Parathyroid adenoma (tissue), 2 donors: Measurements from ENCODE around the gene MGAT1.

Experiments
- H2AFZ ChIP-seq: fragments of 300-600 bp; sonication (generic); one replicate; pipeline ENCODE4 v1.7.0; 2017; ENCODE audit warnings: antibody characterized with exemption, mild to moderate bottlenecking
- H3K27ac ChIP-seq: fragments of 300-600 bp; sonication (generic); one replicate; pipeline ENCODE4 v1.7.0; 2017
- H3K27me3 ChIP-seq: fragments of 300-600 bp; sonication (generic); one replicate; pipeline ENCODE4 v1.7.0; 2017; ENCODE audit warnings: low read length; ENCODE audit not compliant: control insufficient read depth, insufficient read depth
- H3K36me3 ChIP-seq: fragments of 300-600 bp; sonication (generic); one replicate; pipeline ENCODE4 v1.7.0; 2017; ENCODE audit warnings: low read length; ENCODE audit not compliant: control insufficient read depth, insufficient read depth
- H3K4me1 ChIP-seq: fragments of 300-600 bp; sonication (generic); one replicate; pipeline ENCODE4 v1.7.0; 2017; ENCODE audit warnings: control low read depth
- H3K4me2 ChIP-seq: fragments of 300-600 bp; sonication (generic); one replicate; pipeline ENCODE4 v1.7.0; 2017; ENCODE audit warnings: low read length
- H3K4me3 ChIP-seq: fragments of 300-600 bp; sonication (generic); one replicate; pipeline ENCODE4 v1.7.0; 2017; ENCODE audit warnings: low read depth, low read length
- H3K79me2 ChIP-seq: fragments of 300-600 bp; sonication (generic); one replicate; pipeline ENCODE4 v1.7.0; 2017; ENCODE audit warnings: control low read depth
- H3K9ac ChIP-seq: fragments of 300-600 bp; sonication (generic); one replicate; pipeline ENCODE4 v1.7.0; 2017; ENCODE audit warnings: mild to moderate bottlenecking
- H3K9me3 ChIP-seq: fragments of 300-600 bp; sonication (generic); one replicate; pipeline ENCODE4 v1.7.0; 2017; ENCODE audit warnings: low read length; ENCODE audit not compliant: control insufficient read depth
- CTCF ChIP-seq: fragments of 300-600 bp; sonication (generic); IDR thresholded peaks from one replicate; pipeline ENCODE4 v1.7.0; 2017; ENCODE audit warnings: antibody characterized with exemption, mild to moderate bottlenecking
- donor health status: primary hyperparathyroidism.

The MGAT1 gene

DNA sequence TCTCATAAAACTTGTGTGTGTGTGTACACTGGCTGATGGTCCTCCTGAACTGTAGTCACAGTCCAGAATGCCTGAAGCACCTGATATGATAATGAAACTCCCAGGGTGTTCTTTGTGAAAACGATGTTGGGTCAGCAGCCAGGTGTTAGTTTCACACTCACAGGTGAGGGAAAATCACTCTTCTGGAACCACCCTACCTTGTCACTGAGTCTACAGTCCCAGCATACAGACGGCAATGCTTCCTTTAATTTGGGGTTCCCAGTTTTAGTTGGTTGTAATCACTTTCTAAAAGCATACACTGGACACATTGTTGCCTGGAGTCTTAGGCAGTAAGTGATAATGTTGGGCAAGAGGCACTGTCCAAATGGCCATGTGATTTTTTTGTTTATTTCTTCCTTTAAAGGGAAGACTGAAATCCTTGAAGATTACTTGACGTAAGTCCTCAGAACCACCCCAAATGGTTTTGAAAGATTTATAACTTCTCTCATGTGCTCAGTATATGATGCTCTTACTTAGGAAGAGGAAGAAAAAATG lies 18.2 kb upstream of the MGAT1 start:
- Histone ChIP-seq H3K27me3 (no peaks in the 10 kb centered on the region), H3K4me1 (peaks cover 3% of the 10 kb centered on the region), H3K79me2 (no peaks in the 10 kb centered on the region), H3K4me2 (no peak overlapping the region), H3K9me3 (no peaks in the 10 kb centered on the region), H2AFZ (peak overlapping the region; percentile 61), H3K4me3 (no peak overlapping the region), H3K9ac (no peak overlapping the region), H3K27ac (peak overlapping the region; percentile 46), H3K36me3 (no peaks in the 10 kb centered on the region)
- no peak for TF ChIP-seq CTCF

GRCh38 chr5:180818677-180819341 lies 16.2 kb upstream of the MGAT1 start:
- TF ChIP-seq CTCF: no peak
- H3K9me3 ChIP-seq: no peaks in the 10 kb centered on the region
- no peak overlapping the region for H3K4me3 ChIP-seq
- no peak overlapping the region for H3K4me2 ChIP-seq
- no peaks in the 10 kb centered on the region for H3K36me3 ChIP-seq
- H3K9ac ChIP-seq: no peak overlapping the region
- H3K27me3 ChIP-seq: no peaks in the 10 kb centered on the region
- no peaks in the 10 kb centered on the region for H3K79me2 ChIP-seq
- no peak overlapping the region for H2AFZ ChIP-seq
- H3K4me1 ChIP-seq: peaks cover 3% of the 10 kb centered on the region
- H3K27ac ChIP-seq: peak overlapping the region; percentile 30

DNA sequence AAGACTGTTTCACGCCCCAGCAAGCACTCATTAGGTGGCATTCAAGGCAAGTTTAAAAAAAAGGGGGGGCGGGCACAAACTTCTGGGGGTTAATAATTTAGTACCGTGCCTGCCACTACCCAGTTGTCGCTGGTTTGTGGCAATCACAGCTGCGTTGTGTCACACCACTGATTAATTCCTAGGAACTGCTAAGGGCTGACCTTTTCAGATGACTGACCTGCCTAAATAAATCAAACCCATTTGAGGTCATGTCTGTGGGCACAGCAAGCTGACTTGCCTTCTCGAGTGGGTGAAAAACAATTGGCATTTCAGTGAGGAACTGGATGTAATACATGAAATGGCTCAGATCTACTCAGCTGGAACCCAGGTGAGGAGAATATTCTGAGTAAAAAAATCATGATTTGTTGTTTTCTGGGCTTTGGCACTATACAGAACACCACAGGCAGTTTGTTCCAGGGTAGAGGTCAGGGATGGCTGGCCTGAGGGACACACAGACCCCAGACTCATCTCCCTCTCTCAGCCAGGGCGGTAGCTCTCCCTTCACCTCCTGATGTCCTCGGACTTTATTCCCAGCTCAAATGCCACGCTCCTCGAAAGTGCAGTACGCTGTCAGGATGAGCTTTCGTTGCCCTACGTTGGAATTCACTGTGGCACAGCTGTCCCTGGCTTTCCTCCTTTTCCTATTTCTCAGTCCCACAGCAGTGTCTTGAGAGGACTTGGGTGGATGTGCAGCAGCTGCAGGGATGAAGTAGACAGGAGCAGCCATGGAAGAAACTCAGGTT lies 15.5 kb upstream of the MGAT1 start:
- no peak overlapping the region for H3K9ac ChIP-seq
- H3K27ac ChIP-seq: peak overlapping the region; percentile 30
- no peaks in the 10 kb centered on the region for H3K9me3 ChIP-seq
- H2AFZ ChIP-seq: peak overlapping the region; percentile 16
- no peaks in the 10 kb centered on the region for H3K27me3 ChIP-seq
- H3K4me2 ChIP-seq: no peak overlapping the region
- TF ChIP-seq CTCF: no peak
- H3K36me3 ChIP-seq: no peaks in the 10 kb centered on the region
- peaks cover 3% of the 10 kb centered on the region for H3K4me1 ChIP-seq
- H3K4me3 ChIP-seq: no peak overlapping the region
- H3K79me2 ChIP-seq: no peaks in the 10 kb centered on the region

GRCh38 chr5:180816608-180817534 lies 14.3 kb upstream of the MGAT1 start:
- Histone ChIP-seq H3K79me2 (no peaks in the 10 kb centered on the region), H3K4me2 (no peak overlapping the region), H3K4me1 (peaks cover 6% of the 10 kb centered on the region), H3K4me3 (no peak overlapping the region), H3K27me3 (no peaks in the 10 kb centered on the region), H3K9ac (no peak overlapping the region), H2AFZ (peak overlapping the region; percentile 83), H3K36me3 (no peaks in the 10 kb centered on the region), H3K9me3 (no peaks in the 10 kb centered on the region), H3K27ac (peak overlapping the region; percentile 30)
- TF ChIP-seq CTCF: no peak
